Measurements from ENCODE around the gene FOLH1.
"Not testable (repeated sequence)": the region's sequence is repeated elsewhere in the genome, so short reads cannot be mapped to it uniquely, and the experiment has no call there.

FOLH1 gene

DNA sequence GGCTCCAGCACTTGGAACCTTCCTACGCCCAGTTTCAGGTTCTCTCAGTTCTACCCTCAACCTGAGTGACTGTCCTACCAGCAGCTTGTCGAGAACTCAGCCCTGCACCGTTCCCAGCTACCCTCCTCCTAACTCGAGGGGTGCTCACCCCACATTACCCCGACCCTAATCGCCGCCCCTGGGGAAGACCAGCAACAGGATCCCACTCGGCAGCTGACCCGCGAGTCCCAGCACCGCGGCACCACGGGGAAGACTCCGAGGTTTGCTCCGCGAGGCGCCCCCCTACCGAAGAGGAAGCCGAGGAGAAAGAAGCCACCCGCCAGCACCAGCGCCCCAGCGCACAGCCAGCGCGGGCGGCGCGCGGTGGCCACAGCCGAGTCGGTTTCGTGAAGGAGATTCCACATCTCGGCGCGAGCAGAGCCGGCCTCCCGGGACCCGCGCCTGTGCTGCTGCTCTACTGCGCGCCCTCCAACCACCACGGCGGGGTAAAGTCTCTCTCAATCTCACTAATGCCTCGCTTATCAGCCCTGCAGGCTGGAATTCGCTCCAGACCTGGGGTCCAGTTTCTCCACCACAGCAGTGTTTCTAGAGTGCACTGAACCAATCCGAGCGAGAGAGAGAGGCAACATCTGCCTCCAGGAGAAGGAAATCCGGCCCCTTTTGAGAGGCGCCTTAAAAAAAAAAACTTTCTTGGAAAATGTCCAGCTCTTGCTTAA is at the start of gene FOLH1:
Gene FOLH1 (minus strand): TSS at position 597 of the 716 bp plus-strand sequence. CDS start 193 bp downstream, at position 404.
- DNase-seq (ENCODE audit: low read depth), result no peak

DNA sequence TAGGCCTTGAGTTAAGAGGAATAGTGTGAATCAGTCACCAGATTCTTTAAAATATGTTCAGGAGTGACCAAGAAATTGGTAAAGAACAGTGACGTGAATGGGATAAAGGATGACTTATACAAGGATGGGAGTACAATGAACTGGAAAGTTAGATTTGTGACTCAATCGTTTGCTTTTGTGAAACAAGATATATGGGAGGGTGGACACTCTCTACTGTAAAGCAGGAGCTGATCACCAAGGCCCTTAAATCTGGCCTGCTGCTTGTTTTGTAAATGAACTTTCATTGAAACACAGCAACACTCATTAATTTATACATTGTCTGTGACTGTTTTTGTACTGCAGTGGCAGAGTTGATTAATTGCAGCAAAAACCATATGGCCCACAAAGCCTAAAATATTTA is 46.7 kb upstream of the FOLH1 start:
- DNase-seq (ENCODE audit: low read depth), result not testable (repeated sequence)

DNA sequence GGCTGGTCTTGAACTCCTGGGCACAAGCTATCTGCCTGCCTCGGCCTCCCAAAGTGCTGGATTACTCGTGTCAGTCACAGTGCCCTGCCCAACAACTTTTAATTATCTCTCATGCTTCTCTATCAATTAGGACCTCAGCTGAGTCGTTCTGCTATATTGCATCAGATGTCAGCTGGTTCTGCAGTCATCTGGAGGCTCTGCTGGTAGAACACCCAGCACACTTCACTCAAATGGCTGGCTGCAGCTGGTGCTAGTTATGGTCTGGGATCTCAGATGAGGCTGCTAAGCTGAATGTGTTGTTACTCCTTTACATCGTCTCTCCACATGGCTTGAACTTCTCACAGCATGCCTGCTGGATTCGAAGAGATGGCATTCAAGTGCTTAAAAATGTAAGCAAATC is 42.8 kb upstream of the FOLH1 start:
- DNase-seq (ENCODE audit: low read depth), result not testable (repeated sequence)

DNA sequence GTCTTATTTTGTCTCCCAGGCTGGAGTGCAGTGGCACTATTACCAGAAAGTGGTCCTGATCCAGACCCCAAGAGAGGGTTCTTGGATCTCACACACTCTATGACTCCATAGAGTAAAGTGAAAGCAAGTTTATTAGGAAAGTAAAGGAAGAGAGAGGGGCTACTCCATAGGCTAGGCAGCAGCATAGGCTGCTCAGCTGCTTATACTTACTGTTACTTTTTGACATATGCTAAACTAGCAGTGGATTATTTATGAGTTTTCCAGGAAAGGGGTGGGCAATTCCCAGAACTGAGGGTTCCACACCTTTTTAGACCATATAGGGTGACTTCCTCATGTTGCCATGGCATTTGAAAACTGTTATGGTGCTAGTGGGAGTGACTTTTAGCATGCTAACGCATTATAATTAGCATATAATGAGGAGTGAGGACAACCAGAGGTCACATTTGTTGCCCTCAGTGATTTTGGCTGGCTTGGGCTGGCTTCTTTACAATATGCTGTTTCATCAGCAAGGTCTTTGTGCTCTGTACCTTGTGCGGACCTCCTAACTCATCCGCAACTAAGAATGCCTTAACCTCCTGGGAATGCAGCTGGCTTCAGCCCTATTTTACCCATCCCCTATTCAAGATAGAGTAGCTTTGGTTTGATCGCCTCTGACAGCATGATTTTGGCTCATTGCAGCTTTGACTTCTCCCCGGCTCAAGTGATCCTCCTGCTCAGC is 42.2 kb upstream of the FOLH1 start:
- DNase-seq (ENCODE audit: low read depth), result not testable (repeated sequence)

DNA sequence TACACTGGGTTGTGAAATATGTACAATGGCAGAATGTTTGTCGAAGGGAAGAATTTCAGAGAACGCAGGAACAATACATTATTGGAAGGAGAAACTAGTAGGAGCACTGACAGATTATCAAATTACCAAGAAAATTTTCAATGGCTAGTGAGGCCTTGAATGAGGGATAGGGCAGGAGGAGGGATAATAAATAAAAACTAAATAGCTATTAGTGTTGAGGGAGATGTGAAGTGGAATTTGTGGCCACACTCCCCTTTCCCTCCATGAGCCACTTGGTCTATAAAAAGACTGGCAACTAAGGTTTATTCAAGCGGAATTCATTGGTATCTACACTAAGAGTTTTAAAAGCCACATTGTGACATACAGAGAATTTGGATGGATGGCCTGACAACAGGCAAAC is 41.0 kb upstream of the FOLH1 start:
- DNase-seq (ENCODE audit: low read depth), result not testable (repeated sequence)

DNA sequence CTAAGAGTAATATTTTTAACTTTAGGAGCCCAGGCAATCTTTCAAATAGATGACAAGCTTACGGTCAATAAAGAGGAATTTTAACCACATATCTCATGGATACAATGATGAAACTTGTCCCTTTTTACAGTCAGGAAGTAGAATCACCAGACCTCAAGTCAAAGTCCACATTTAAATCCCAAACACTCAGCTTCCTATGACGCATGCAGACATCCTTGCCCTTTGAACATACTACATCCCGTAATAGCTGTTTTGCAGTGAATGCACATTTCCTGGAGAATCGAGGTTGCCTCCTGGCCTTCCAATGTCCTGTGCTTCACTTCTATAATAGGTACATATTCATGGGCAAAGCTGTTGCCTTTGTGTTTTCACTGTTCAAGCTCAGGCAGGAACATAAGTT is 25.3 kb upstream of the FOLH1 start:
- DNase-seq (ENCODE audit: low read depth), result not testable (repeated sequence)

DNA sequence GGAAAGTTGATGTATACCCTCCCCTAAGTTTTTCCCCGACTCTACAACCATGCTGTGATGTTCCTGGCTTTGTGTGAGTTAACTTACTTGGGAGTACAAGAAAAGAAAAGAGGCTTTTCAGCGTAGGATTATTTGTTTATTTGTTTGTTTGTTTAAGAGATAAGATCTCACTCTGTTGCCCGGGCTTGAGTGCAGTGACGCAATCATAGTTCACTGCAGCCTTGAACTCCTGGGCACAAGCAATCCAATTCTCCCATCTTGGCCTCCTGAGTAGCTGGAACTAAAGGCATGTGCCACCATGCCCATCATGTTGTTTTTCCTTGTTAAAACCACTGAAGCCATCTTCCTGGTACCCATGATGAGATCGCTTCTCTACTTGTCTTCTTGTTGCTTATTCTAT is 24.6 kb upstream of the FOLH1 start:
- not testable (repeated sequence) for DNase-seq (ENCODE audit: low read depth)

DNA sequence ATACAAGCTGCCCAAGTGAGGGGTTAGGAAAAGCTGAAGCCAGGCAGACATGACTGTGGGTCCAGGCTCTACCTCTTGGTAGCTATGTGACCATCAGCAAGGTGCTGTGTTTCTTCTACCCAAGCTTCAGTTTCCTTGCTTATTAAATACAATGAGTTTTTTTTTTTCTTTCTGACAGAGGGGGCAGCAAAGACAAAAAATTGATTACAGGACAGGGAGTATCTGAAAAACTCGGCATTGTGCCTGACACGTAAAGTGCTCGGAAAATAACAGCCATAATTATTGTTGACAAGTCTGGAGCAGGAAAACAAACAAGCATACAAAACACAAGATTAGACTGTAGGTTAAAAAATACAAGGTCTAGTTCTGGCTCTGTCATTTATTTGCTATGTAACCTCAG is 23.3 kb upstream of the FOLH1 start:
- DNase-seq (ENCODE audit: low read depth), result not testable (repeated sequence)

DNA sequence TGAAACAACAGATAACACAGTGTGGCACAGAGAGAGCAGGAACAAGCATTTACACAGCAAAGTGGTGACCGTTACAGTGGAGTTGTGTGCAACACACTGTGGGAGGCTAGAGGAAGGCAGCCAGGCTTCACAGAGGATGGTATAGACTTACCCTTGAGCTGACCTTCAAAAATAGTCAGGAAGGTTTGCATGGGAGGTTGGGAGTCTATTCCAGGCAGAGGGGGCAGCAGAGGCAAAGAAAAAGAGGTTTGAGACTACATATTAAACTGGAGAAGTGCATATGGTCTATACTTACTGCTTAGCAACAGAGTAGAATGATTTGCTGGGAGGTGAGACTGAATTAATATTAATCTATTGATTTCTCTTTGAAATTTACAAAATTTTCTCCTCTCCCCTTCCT is 22.1 kb upstream of the FOLH1 start:
- DNase-seq (ENCODE audit: low read depth), result not testable (repeated sequence)

DNA sequence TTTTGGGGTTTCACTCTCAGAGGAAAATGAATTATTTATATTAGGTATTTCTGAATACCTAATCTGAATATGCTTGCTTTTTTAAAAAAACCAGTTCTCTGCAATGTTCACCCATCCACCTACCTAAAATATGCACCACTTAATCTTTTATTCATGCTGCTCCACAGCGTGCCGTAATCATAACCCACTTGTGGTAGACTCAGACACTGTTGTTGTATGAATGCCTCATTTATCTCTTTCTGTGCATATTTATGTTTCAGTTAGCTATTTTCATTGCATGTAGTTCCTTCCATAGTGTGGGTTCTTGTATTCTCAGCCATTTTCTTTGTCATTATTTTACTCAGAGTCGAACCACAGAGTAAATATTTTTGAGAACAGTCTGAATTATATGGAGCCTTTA is 21.6 kb upstream of the FOLH1 start:
- not testable (repeated sequence) for DNase-seq (ENCODE audit: low read depth)

DNA sequence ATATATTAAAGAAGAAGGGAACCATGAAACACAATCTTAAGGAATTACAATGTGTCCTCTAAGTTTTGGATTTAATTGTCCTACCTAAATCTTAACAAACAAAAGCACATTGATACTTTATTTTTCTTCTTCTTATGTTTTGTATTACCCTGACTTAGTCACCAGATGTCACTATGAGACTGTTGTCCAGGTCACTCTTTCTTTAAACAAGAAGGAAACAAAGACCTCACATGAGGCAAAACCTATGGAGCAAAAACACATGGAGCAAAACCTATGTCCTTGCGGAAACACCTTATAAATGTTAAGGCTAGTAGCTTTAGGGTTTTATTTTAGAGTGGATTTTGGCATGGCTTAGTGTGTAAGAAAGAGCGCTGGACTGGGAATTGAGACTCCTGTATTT is 20.7 kb upstream of the FOLH1 start:
- not testable (repeated sequence) for DNase-seq (ENCODE audit: low read depth)

DNA sequence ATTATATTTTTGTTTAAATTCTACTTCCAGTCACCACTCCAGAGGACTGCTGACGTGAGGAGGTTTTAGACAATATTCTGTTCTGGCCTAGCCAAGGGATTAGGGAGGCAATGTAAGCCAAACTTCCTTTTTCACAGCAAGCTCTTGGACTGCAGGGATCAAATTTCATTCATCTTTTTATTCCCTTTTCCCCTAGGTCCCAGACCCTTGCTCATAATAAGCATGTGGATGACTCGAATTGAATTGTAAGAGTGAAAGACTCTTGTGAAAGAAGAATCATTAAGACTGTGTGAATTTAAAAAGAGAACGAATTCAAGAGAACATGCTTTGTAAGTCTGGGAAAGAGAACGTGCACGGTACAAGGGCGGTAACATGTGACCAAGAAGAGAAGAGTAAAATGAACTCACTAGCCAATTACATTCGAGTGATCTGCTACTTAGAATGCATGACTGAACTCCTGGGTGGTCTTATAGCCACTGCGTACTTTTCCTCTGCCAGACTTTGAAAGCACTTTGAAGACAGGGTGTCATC is 16.9 kb upstream of the FOLH1 start:
- not testable (repeated sequence) for DNase-seq (ENCODE audit: low read depth)

DNA sequence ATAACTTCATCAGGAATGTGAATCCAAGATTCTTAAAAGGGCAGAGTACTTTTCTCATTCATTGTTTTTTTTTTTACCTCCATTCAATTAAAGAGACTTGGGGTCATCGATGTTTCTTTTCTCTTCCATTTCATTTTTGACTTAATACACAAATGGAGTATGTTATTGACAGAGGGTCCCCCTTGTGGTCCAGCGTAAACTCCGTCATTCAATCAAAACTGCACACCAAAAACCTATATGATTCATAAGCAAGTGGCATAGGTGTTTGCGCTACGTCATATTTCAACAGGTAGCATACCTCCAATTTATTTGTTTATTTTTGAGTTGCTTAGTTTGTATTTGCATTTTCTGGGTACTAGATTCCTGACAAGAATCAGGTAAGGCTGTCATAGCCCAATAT is 12.7 kb upstream of the FOLH1 start:
- DNase-seq (ENCODE audit: low read depth), result no peak

DNA sequence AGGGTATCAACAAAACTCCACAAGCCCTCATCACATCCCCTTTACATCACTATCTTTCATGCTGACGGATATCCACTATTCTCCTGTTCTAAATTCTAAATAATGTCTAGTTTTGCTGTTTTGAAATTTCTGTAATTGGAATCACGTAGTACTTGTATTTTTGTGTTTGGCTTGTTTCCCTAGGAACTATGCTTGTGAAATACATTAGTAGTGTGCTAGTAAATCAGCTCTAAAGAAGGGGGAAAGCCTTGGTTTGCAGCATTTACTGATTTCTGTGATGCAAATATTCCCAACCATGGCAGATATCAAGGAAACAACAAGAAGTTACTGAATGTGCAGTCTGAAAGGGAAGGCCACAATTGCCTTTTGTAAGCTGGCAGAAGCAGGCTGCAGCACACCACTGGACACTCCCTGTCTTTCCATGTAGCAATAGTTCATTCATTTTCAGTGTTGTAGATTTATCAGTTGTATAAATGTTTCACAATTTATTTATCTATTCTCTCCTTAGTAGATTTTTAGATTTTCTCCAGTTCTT is 4.7 kb upstream of the FOLH1 start:
- no peak for DNase-seq (ENCODE audit: low read depth)

DNA sequence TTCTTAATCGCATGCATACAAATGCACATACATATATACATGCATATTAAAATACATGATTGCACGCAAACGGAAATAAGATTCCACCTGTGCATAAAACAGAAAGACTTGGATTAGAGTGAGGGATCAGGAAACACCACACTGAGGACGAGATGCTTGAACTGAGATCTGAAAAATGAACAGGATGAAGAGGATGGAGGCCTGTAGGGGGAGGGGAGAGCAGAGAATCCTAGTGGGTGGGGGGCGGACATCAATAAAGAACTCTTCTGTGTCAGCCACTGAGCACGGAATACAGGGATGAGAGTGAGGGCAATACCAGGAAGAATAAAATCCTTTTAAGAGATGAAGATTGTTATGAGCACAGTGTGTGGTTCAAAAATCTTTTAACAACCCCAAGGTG is 1.4 kb downstream of the FOLH1 start:
- DNase-seq (ENCODE audit: low read depth), result not testable (repeated sequence)

DNA sequence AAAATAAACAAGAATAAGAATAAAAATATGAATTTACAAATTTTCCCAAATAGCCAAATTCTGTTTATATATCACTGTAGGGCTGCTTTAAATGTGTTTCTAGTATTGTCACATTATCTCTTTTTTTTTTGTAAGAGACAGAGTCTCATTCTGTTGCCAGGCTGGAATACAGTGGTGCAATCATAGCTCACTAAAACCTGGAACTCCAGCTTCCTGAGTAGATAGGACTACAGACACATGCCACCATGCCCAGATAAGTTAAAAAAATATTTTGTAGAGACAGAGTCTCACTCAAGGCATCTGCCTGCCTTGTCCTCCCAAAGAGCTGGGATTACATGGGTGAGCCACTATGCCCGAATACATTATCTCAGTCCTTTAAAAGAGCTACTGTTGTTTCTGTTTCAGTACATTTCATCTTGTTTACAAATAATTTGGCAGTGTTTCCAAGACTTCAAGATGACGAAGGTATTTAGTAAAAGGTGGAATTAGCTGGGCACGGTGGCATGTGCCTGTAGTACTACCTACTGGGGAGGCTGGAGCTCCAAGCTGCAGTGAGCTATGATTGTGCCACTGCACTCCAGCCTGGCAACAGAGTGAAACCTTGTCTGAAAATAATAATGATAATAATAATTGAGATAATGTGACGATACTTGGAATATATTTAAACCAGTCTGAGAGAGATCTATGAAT is 6.0 kb downstream of the FOLH1 start:
- DNase-seq (ENCODE audit: low read depth), result no peak

DNA sequence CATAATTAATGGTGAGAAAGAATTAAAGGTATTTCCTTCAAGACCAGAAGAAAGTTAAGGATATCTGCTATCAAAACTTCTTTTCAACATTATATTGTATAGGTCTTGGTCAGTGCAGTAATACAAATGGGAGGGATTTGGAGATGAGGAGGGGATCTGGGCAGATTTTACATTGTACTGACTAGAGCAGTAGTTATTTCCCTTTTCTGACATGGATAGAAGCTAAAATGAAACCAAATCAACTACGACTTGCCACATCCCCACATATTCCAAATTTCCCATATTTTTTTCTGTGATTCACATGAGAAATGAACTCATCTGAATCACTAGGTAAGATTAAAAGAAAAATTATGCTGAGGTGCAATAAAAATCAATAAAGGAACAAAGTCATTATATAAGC is 11.6 kb downstream of the FOLH1 start:
- not testable (repeated sequence) for DNase-seq (ENCODE audit: low read depth)

DNA sequence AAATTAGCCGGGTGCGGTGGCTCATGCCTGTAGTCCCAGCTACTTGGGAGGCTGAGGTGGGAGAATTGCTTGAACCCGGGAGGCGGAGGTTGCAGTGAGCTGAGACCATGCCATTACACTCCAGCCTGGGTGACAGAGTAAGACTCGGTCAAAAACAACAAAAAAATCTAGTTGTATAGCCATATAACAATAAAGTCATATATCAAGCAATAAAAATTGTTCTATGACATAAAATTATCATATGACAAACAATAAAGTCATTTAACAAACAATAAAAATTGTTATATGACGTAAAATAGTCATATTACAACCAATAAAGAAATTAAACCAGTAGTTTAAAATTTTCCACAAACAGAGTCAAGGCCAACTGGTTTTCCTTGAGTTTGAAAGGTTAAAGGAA is 12.4 kb downstream of the FOLH1 start:
- not testable (repeated sequence) for DNase-seq (ENCODE audit: low read depth)

DNA sequence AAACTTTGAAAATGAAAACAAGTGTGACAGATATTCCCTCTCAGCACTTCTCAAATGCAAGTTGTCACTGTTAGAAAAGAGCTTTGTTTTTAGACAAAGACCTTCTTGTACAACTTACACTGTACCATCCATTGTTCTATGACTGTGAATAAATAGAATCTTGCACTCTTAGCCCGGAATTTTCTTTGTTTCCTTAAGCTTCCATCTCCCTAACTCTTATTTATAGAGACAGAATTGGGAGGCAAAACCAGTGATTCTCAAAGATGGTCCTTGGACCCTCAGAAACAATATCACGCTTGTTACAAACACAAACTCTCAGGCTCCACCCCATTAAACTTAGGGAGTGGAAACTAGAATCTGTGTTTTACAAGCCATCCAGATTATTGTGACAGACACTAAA is 18.1 kb downstream of the FOLH1 start:
- not testable (repeated sequence) for DNase-seq (ENCODE audit: low read depth)

DNA sequence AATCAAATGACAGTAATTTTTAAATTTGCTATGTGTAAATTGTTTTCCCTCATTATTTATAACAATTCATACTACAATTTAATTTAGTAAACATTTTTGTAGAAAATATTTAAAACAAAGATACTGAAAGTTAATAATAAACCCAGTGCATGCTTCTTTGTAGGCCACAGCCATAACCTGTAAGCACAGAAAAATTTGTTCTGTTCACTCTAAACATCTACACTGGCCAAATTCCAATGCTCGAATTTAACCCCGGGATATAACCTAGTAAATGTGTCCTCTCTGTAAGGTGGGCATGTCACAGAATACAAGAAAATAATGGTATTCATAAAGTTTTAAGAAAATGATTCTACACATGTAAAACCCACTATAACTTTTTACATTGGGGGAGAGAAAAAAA is 22.2 kb downstream of the FOLH1 start:
- DNase-seq (ENCODE audit: low read depth), result not testable (repeated sequence)

DNA sequence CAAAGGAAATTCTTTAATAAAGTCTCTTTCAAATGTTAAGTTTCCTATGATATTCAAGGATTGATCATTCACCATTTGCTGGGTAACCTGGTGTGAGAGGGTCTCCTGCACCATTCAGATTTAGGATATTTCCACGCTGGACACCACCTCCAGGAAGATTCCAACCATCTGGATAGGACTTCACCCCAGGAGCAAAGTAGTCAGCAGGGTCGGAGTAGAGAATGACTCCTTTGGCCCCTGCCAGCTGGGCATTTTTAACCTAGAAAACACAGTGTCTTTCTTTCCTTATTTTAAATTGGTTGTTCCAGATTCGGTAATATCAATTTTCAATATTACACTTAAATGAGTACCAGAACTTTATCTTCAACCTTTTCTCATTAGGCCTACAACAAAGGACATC is 22.8 kb downstream of the FOLH1 start:
- not testable (repeated sequence) for DNase-seq (ENCODE audit: low read depth)

DNA sequence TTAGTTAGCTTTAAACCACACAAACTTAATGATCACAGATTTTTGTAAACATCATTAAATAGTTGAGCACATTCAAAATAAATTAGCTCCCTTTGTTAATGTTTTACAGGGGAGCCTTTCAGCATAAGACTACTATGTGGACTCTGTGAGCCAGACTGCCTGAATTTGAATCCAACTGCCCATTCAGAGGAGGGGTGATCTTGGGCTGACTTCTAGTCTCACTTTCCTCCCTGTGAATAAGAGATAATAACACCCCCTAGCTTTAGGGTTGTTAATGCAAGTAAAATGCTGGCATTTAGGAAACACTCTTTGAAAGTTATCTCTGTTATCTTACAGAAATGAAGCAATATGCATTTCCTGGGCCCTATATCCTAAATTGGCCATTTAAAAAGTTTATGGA is 23.6 kb downstream of the FOLH1 start:
- DNase-seq (ENCODE audit: low read depth), result not testable (repeated sequence)
